ENCODE results near the gene POLD2. TPM values are rescaled to one million over a fixed set of nuclear protein-coding genes. Genes with fewer than 3 reads are reported as not detected.

POLD2 gene
- total RNA-seq, 1 donor from 2014 or later: 232 TPM

DNA sequence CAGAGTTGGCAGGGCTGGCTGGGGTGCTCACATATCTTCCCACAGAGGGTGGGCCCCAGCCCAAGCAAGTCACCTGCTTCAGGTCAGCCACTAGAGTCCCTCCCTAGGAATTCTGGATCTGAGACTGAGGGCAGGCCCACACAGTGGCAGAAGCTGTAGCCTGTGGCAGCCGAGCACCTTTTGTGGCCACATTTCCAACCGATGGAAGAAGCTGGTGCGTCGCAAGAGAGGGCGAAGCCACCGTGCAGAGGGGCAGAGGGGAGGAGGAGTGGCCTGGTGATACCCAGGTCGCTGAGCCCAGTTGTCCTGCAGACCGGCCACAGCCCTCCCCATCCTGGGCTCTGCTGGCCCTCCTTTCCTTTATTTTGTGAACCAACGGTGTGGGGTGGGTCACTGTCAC lies 46.3 kb downstream of the POLD2 start:
- Histone ChIP-seq H3K79me2 (ENCODE audit: low read depth) (peaks cover 7% of the 10 kb centered on the region), H2AFZ (replicated peaks) (no peak overlapping the region), H3K4me3 (no peak overlapping the region), H3K4me1 (no peaks in the 10 kb centered on the region), H3F3A (ENCODE audit: low read depth) (peaks cover 3% of the 10 kb centered on the region), H3K9ac (no peak overlapping the region), H3K9me3 (ENCODE audit: low read depth) (no peaks in the 10 kb centered on the region), H3K36me3 (no peaks in the 10 kb centered on the region), H3K27me3 (no peaks in the 10 kb centered on the region), H4K20me1 (ENCODE audit: low read depth) (no peaks in the 10 kb centered on the region), H3K27ac (no peak overlapping the region), H3K4me2 (no peak overlapping the region)
- TF ChIP-seq EZH2 (IDR thresholded peaks at IDR 0.05): no peak
- TF ChIP-seq EZH2phosphoT487 (IDR thresholded peaks at IDR 0.05): no peak
- no peak for TF ChIP-seq CTCF (IDR thresholded peaks at IDR 0.05)
- peaks cover 7% of the 10 kb centered on the region for H3K36me3 Mint-ChIP-seq
- no peak overlapping the region for H3K4me3 Mint-ChIP-seq
- no peak overlapping the region for H3K27ac Mint-ChIP-seq
- H3K27me3 Mint-ChIP-seq (ENCODE audit: insufficient read depth, low read depth): peaks cover 7% of the 10 kb centered on the region
- DNase-seq (ENCODE audit: low spot score): no peak
- H3K9me3 Mint-ChIP-seq: no peaks in the 10 kb centered on the region
- H3K4me1 Mint-ChIP-seq: peaks cover 10% of the 10 kb centered on the region

DNA sequence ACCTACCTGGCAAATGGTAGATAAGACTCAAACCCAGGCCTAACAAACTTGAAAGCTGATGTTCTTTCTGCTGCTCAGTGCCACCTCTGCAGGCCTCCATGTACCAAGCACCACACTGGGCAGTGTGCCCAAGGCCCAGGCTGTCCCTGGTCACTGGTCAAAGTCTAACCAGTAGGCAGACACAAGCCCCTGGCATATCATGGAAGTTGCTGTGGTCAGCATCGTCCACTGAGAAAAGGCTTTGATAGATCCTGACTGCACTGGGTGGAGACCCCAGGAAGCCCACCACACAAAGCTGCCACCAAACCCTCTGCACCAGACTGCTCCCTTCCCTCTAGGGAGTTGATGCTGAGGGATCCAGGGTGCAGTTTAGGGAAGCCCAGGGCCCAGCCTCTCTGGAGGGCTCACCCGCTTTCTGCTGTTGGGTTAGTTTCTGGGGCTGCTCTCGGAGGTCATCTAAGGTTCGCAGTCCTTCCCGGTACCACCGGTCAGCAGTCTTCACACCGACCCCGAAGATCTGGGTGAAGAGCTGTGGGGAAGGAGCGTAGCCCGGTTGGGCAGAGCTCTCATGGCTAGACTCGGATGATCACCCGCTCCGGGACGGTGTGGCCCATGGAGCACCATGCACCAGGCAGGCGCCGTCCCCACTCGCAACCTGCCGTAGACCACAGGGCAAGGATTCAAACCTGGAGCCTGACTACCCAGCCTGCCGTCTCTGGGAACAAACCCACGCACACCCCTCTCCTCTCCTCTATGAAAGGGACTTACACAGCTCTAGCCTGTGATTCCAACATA lies 47.0 kb downstream of the POLD2 start:
- no peaks in the 10 kb centered on the region for H3K9me3 Mint-ChIP-seq
- no peak for DNase-seq (ENCODE audit: low spot score)
- Histone ChIP-seq H3K4me2 (no peak overlapping the region), H3K9ac (no peak overlapping the region), H3K27me3 (no peaks in the 10 kb centered on the region), H3K9me3 (ENCODE audit: low read depth) (no peaks in the 10 kb centered on the region), H3K27ac (no peak overlapping the region), H3K79me2 (ENCODE audit: low read depth) (no peaks in the 10 kb centered on the region), H4K20me1 (ENCODE audit: low read depth) (no peaks in the 10 kb centered on the region), H3F3A (ENCODE audit: low read depth) (peaks cover 4% of the 10 kb centered on the region), H3K4me1 (no peaks in the 10 kb centered on the region), H3K4me3 (no peak overlapping the region), H3K36me3 (no peaks in the 10 kb centered on the region), H2AFZ (replicated peaks) (no peak overlapping the region)
- TF ChIP-seq EZH2phosphoT487 (IDR thresholded peaks at IDR 0.05): no peak
- TF ChIP-seq CTCF (IDR thresholded peaks at IDR 0.05): no peak
- TF ChIP-seq EZH2 (IDR thresholded peaks at IDR 0.05): no peak
- no peak overlapping the region for H3K4me3 Mint-ChIP-seq
- no peak overlapping the region for H3K27ac Mint-ChIP-seq
- peaks cover 6% of the 10 kb centered on the region for H3K36me3 Mint-ChIP-seq
- peaks cover 6% of the 10 kb centered on the region for H3K27me3 Mint-ChIP-seq (ENCODE audit: insufficient read depth, low read depth)
- H3K4me1 Mint-ChIP-seq: peaks cover 8% of the 10 kb centered on the region

GRCh38 chr7:44075296-44076075 lies 47.9 kb downstream of the POLD2 start:
- no peak overlapping the region for H3K27ac Mint-ChIP-seq
- Histone ChIP-seq H3K4me2 (no peak overlapping the region), H3K27me3 (no peaks in the 10 kb centered on the region), H3K79me2 (ENCODE audit: low read depth) (no peaks in the 10 kb centered on the region), H3K9ac (no peak overlapping the region), H3K4me3 (no peak overlapping the region), H3F3A (ENCODE audit: low read depth) (peaks cover 4% of the 10 kb centered on the region), H3K4me1 (no peaks in the 10 kb centered on the region), H4K20me1 (ENCODE audit: low read depth) (no peaks in the 10 kb centered on the region), H3K9me3 (ENCODE audit: low read depth) (no peaks in the 10 kb centered on the region), H3K36me3 (no peaks in the 10 kb centered on the region), H2AFZ (replicated peaks) (no peak overlapping the region), H3K27ac (no peak overlapping the region)
- TF ChIP-seq EZH2 (IDR thresholded peaks at IDR 0.05) (no peak), CTCF (IDR thresholded peaks at IDR 0.05) (no peak), EZH2phosphoT487 (IDR thresholded peaks at IDR 0.05) (no peak)
- DNase-seq (ENCODE audit: low spot score): no peak
- peaks cover 6% of the 10 kb centered on the region for H3K27me3 Mint-ChIP-seq (ENCODE audit: insufficient read depth, low read depth)
- peaks cover 2% of the 10 kb centered on the region for H3K36me3 Mint-ChIP-seq
- H3K9me3 Mint-ChIP-seq: no peaks in the 10 kb centered on the region
- no peak overlapping the region for H3K4me3 Mint-ChIP-seq
- H3K4me1 Mint-ChIP-seq: peaks cover 2% of the 10 kb centered on the region

Data from neural progenitor cell (in vitro differentiated cells).